SK-N-SH (cell line): Measurements from ENCODE around the gene SEMA4B. TPM values are rescaled to one million over a fixed set of nuclear protein-coding genes. Genes with fewer than 3 reads are reported as not detected.

Experiments
- CTCF ChIA-PET: fragments of 300-600, 350-600 bp; formaldehyde crosslinking; extraction: SDS; loops from one replicate; lab custom pipeline; 2021; lab: Yijun Ruan, JAX
- POLR2A ChIA-PET: fragments of 350-600 bp; sonication (Branson Sonifier 250); formaldehyde crosslinking; extraction: SDS; loops from one replicate; lab custom pipeline; 2020; ENCODE audit warnings: antibody characterized with exemption, inconsistent platforms; lab: Yijun Ruan, JAX
- DNase-seq: peaks from one replicate; pipeline ENCODE4 v3.0.0; 2012
- H2AFZ ChIP-seq: fragments of 200-600 bp; sonication (generic); 2 replicates; pipeline ENCODE4 v1.8.1; 2016; ENCODE audit warnings: antibody characterized with exemption, mild to moderate bottlenecking, low read depth
- H3F3A ChIP-seq: fragments of 200-600 bp; sonication (generic); replicated peaks from 2 replicates; pipeline ENCODE3; 2016; ENCODE audit warnings: antibody characterized with exemption, mild to moderate bottlenecking; ENCODE audit not compliant: insufficient read depth
- H3K27ac ChIP-seq, 2 experiments: fragments of 200-500 bp in 1 of 2; fragments of 200-600 bp in 1 of 2; sonication (Bioruptor generic) in 1 of 2; sonication (generic), shearing (Covaris generic) in 1 of 2; 2 replicates each; pipeline versions ENCODE4 v1.5.1 to v1.6.1; 2014 to 2016; ENCODE audit warnings: low read depth in 2 of 2, inconsistent platforms in 1 of 2, low read length in 1 of 2, mild to moderate bottlenecking in 1 of 2, mixed read lengths in 1 of 2
- H3K27me3 ChIP-seq: fragments of 200-600 bp; sonication (generic), shearing (Covaris generic); 2 replicates; pipeline ENCODE4 v1.6.1; 2016; ENCODE audit warnings: mixed run types; ENCODE audit not compliant: insufficient read depth
- H3K36me3 ChIP-seq, 2 experiments: fragments of 200-500 bp in 1 of 2; fragments of 200-600 bp in 1 of 2; sonication (Bioruptor generic) in 1 of 2; sonication (generic) in 1 of 2; replicated peaks in 1 of 2; 2 replicates each; pipeline versions ENCODE3 to v1.5.1; 2014 to 2016; ENCODE audit warnings: low read length in 1 of 2, mild to moderate bottlenecking in 1 of 2; ENCODE audit not compliant: insufficient read depth in 2 of 2, control insufficient read depth in 1 of 2
- H3K4me1 ChIP-seq, 2 experiments: fragments of 200-500 bp in 1 of 2; fragments of 200-600 bp in 1 of 2; sonication (Bioruptor generic) in 1 of 2; sonication (generic), shearing (Covaris generic) in 1 of 2; 2 replicates each; pipeline versions ENCODE4 v1.5.1 to v1.6.1; 2014 to 2016; ENCODE audit warnings: low read depth in 1 of 2, low read length in 1 of 2, mixed run types in 1 of 2; ENCODE audit not compliant: insufficient read depth in 2 of 2, control insufficient read depth in 1 of 2
- H3K4me2 ChIP-seq: fragments of 200-600 bp; sonication (generic), shearing (Covaris generic); 2 replicates; pipeline ENCODE4 v1.6.1; 2017; ENCODE audit warnings: mixed run types
- H3K4me3 ChIP-seq, 2 experiments: fragments of 200-500 bp in 1 of 2; fragments of 200-600 bp in 1 of 2; sonication (Bioruptor generic) in 1 of 2; sonication (generic), shearing (Covaris generic) in 1 of 2; 2 replicates each; pipeline versions ENCODE4 v1.5.1 to v1.8.1; 2014 to 2016; ENCODE audit warnings: low read depth in 2 of 2, inconsistent platforms in 1 of 2, low read length in 1 of 2, mild to moderate bottlenecking in 1 of 2, mixed read lengths in 1 of 2, moderate library complexity in 1 of 2
- H3K79me2 ChIP-seq: fragments of 200-600 bp; sonication (generic); 2 replicates; pipeline ENCODE4 v1.8.1; 2017; ENCODE audit warnings: mild to moderate bottlenecking; ENCODE audit not compliant: insufficient read depth
- H3K9ac ChIP-seq: fragments of 200-600 bp; sonication (generic); 2 replicates; pipeline ENCODE4 v1.6.1; 2017; ENCODE audit warnings: mixed run types
- H3K9me2 ChIP-seq: fragments of 200-600 bp; sonication (generic); 2 replicates; pipeline ENCODE4 v1.6.1; 2017; ENCODE audit warnings: mixed run types
- H3K9me3 ChIP-seq: fragments of 200-600 bp; sonication (generic); 2 replicates; pipeline ENCODE4 v1.6.1; 2017; ENCODE audit warnings: mixed run types, mild to moderate bottlenecking, moderate library complexity
- H4K20me1 ChIP-seq: fragments of 200-600 bp; sonication (generic); 2 replicates; pipeline ENCODE4 v1.6.1; 2017; ENCODE audit warnings: mild to moderate bottlenecking, mixed run types; ENCODE audit not compliant: insufficient read depth
- GATA2 ChIP-seq: sonication (generic); formaldehyde crosslinking; IDR thresholded peaks from 2 replicates; pipeline ENCODE4 v1.5.0; 2020; ENCODE audit warnings: mild to moderate bottlenecking, missing genetic modification reagents
- IRF3 ChIP-seq: fragments of 150-350 bp; IDR thresholded peaks from 2 replicates; pipeline ENCODE4 v1.6.1; 2016; ENCODE audit warnings: mild to moderate bottlenecking, low read depth, low read length
- MEF2A ChIP-seq: IDR thresholded peaks from 2 replicates; pipeline ENCODE4 v1.4.0; 2012; ENCODE audit warnings: low read depth, borderline replicate concordance
- RCOR1 ChIP-seq: fragments of 150-350 bp; IDR thresholded peaks from 2 replicates; pipeline ENCODE4 v1.6.1; 2017; ENCODE audit warnings: antibody characterized with exemption, low read length
- RXRA ChIP-seq: IDR thresholded peaks from 2 replicates; pipeline ENCODE4 v1.4.0; 2012; ENCODE audit warnings: low read depth, mild to moderate bottlenecking, borderline replicate concordance
- USF2 ChIP-seq: fragments of 150-350 bp; IDR thresholded peaks from 2 replicates; pipeline ENCODE4 v1.6.1; 2017; ENCODE audit warnings: antibody characterized with exemption, low read length, low read depth, borderline replicate concordance
- WGBS: methylation state at CpG from one replicate; pipeline ENCODE4 v1.1.6; 2017; ENCODE audit warnings: low lambda C conversion rate; 5-methylcytosine and 5-hydroxymethylcytosine counted together
- polyA plus RNA-seq, 3 experiments: library from polyadenylated mRNA; depleted of rRNA; stranded (reverse); fragments of >200 nt; gene quantifications; 2 replicates each; pipeline ENCODE4 v1.2.3, GENCODE V29; 2012
- TF ChIP-seq, protein P1 (sequence below): IDR thresholded peaks from 2 replicates; pipeline ENCODE4 v1.4.0; 2012; ENCODE audit warnings: low read depth, borderline replicate concordance
- TF ChIP-seq, protein P2 (sequence below): IDR thresholded peaks from 2 replicates; pipeline ENCODE4; 2012
- TF ChIP-seq, protein P3 (sequence below): IDR thresholded peaks from 2 replicates; pipeline ENCODE4 v1.4.0; 2012; ENCODE audit warnings: low read depth, borderline replicate concordance

SEMA4B gene
- polyA plus RNA-seq, 1 of the 3 experiments (the other 2 are of a cell fraction) = 38.9 TPM

GRCh38 chr15:90211440-90212143 lies 10.5 kb downstream of the SEMA4B start:
- Histone ChIP-seq H3K9ac (no peak overlapping the region), H3K9me2 (no peaks in the 10 kb centered on the region), H3K4me2 (peak overlapping the region; percentile 59), H3F3A (no peaks in the 10 kb centered on the region), H3K4me3 (no peak overlapping the region), H3K36me3 (peaks cover 5 to 13% of the 10 kb centered on the region in 2 experiments), H3K27me3 (no peaks in the 10 kb centered on the region), H4K20me1 (no peaks in the 10 kb centered on the region), H3K27ac (peak overlapping the region in 1 of 2 experiments; percentile 35; a peak in 1 of 4 replicates), H3K79me2 (peaks cover 33% of the 10 kb centered on the region; the same call in 1 of the 2 replicates), H3K4me1 (peaks cover 9 to 38% of the 10 kb centered on the region in 2 experiments; a peak in 2 of 4 replicates), H2AFZ (no peak overlapping the region), H3K9me3 (no peaks in the 10 kb centered on the region)
- CTCF ChIA-PET = no interaction called here
- 55% methylated on average over 4 of the region's 13 CpGs for WGBS
- TF ChIP-seq, protein P1, sequence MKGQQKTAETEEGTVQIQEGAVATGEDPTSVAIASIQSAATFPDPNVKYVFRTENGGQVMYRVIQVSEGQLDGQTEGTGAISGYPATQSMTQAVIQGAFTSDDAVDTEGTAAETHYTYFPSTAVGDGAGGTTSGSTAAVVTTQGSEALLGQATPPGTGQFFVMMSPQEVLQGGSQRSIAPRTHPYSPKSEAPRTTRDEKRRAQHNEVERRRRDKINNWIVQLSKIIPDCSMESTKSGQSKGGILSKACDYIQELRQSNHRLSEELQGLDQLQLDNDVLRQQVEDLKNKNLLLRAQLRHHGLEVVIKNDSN = no peak
- TF ChIP-seq RCOR1 (no peak), RXRA (no peak), IRF3 (no peak), MEF2A (no peak), USF2 (no peak), GATA2 (CRISPR knock-in tag) (no peak)
- TF ChIP-seq, protein P2, sequence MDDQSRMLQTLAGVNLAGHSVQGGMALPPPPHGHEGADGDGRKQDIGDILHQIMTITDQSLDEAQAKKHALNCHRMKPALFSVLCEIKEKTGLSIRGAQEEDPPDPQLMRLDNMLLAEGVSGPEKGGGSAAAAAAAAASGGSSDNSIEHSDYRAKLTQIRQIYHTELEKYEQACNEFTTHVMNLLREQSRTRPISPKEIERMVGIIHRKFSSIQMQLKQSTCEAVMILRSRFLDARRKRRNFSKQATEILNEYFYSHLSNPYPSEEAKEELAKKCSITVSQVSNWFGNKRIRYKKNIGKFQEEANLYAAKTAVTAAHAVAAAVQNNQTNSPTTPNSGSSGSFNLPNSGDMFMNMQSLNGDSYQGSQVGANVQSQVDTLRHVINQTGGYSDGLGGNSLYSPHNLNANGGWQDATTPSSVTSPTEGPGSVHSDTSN = no peak
- TF ChIP-seq, protein P3, sequence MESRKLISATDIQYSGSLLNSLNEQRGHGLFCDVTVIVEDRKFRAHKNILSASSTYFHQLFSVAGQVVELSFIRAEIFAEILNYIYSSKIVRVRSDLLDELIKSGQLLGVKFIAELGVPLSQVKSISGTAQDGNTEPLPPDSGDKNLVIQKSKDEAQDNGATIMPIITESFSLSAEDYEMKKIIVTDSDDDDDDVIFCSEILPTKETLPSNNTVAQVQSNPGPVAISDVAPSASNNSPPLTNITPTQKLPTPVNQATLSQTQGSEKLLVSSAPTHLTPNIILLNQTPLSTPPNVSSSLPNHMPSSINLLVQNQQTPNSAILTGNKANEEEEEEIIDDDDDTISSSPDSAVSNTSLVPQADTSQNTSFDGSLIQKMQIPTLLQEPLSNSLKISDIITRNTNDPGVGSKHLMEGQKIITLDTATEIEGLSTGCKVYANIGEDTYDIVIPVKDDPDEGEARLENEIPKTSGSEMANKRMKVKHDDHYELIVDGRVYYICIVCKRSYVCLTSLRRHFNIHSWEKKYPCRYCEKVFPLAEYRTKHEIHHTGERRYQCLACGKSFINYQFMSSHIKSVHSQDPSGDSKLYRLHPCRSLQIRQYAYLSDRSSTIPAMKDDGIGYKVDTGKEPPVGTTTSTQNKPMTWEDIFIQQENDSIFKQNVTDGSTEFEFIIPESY = no peak
- no peak for DNase-seq
- POLR2A ChIA-PET = no interaction called here
